OCI-LY7 (cell line): ENCODE measurements around the gene BICC1. TPM values are rescaled to one million over a fixed set of nuclear protein-coding genes. Genes with fewer than 3 reads are reported as not detected.

Experiments used
- BruUV-seq: library from RNA; stranded (reverse); fragments of 400-500 nt; replicated peaks from 2 replicates; lab custom pipeline; 2021; lab: Mats Ljungman, UMichigan
- CTCF ChIA-PET: fragments of 300-600 bp; sonication (Branson Sonifier 250); formaldehyde crosslinking; loops from one replicate; lab custom pipeline; 2022; ENCODE audit warnings: antibody characterized with exemption; ENCODE audit not compliant: unreplicated experiment; lab: Charles Lee
- POLR2A ChIA-PET: fragments of 300-600 bp; sonication (Branson Sonifier 250); formaldehyde crosslinking; loops from one replicate; lab custom pipeline; 2022; ENCODE audit warnings: antibody characterized with exemption; lab: Charles Lee
- DNase-seq: peaks from one replicate; pipeline ENCODE4 v3.0.0-alpha.2; 2015; ENCODE audit warnings: low spot score
- H2AFZ ChIP-seq: fragments of 200-600 bp; sonication (generic), shearing (Covaris generic); 2 replicates; pipeline ENCODE4 v1.6.1; 2014; ENCODE audit warnings: mild to moderate bottlenecking, antibody characterized with exemption, low read length, moderate library complexity
- H3K27ac ChIP-seq: fragments of 200-600 bp; sonication (generic); 2 replicates; pipeline ENCODE4 v1.5.1; 2014; ENCODE audit warnings: mixed run types, low read depth, mild to moderate bottlenecking, moderate library complexity, low read length, inconsistent platforms; ENCODE audit not compliant: poor library complexity, severe bottlenecking
- H3K36me3 ChIP-seq: fragments of 200-600 bp; sonication (generic); 2 replicates; pipeline ENCODE4 v1.6.1; 2014; ENCODE audit warnings: mild to moderate bottlenecking, antibody characterized with exemption, low read length, moderate library complexity, mixed read lengths; ENCODE audit not compliant: insufficient read depth
- H3K4me1 ChIP-seq: fragments of 200-600 bp; sonication (generic); 2 replicates; pipeline ENCODE4 v1.5.1; 2014; ENCODE audit warnings: mild to moderate bottlenecking, low read length; ENCODE audit not compliant: insufficient read depth, poor library complexity, severe bottlenecking
- H3K4me2 ChIP-seq: fragments of 200-600 bp; sonication (generic); 2 replicates; pipeline ENCODE4 v1.6.1; 2014; ENCODE audit warnings: mild to moderate bottlenecking, low read length
- H3K4me3 ChIP-seq: fragments of 200-600 bp; sonication (generic); 2 replicates; pipeline ENCODE4 v1.5.1; 2014; ENCODE audit warnings: mild to moderate bottlenecking, low read depth, low read length; ENCODE audit not compliant: poor library complexity, severe bottlenecking
- H3K79me2 ChIP-seq: fragments of 200-600 bp; sonication (generic); 2 replicates; pipeline ENCODE4 v1.6.1; 2016; ENCODE audit warnings: low read depth, mild to moderate bottlenecking, low read length, moderate library complexity, mixed read lengths; ENCODE audit not compliant: insufficient read depth
- H3K9me2 ChIP-seq: fragments of 200-600 bp; sonication (generic); 2 replicates; pipeline ENCODE4 v1.6.1; 2016; ENCODE audit warnings: mild to moderate bottlenecking, low read length, mixed read lengths; ENCODE audit not compliant: insufficient read depth
- H3K9me3 ChIP-seq: fragments of 200-600 bp; sonication (generic); 2 replicates; pipeline ENCODE4 v1.6.1; 2014; ENCODE audit warnings: mild to moderate bottlenecking, mixed run types, low read length, mixed read lengths
- H4K20me1 ChIP-seq: fragments of 200-600 bp; sonication (generic); 2 replicates; pipeline ENCODE4 v1.6.1; 2014; ENCODE audit warnings: mild to moderate bottlenecking, antibody characterized with exemption, low read length, moderate library complexity, mixed read lengths; ENCODE audit not compliant: insufficient read depth
- CTCF ChIP-seq: fragments of 200-600 bp; sonication (generic); conservative IDR thresholded peaks from 2 replicates; pipeline ENCODE4 v1.5.1; 2014; ENCODE audit warnings: mild to moderate bottlenecking, antibody characterized with exemption, low read length, moderate library complexity, mixed read lengths
- EZH2phosphoT487 ChIP-seq: fragments of 200-600 bp; sonication (generic); IDR thresholded peaks from 2 replicates; pipeline ENCODE4 v1.6.1; 2018; ENCODE audit warnings: low read depth, borderline replicate concordance, mild to moderate bottlenecking, mixed run types, antibody characterized with exemption, low read length, moderate library complexity, mixed read lengths
- intact Hi-C: fragments of 100-400 bp; cut with micrococcal nuclease; formaldehyde crosslinking; loops from one replicate; pipeline ENCODE4 v1.10.0; 2022; ENCODE audit not compliant: unreplicated experiment
- total RNA-seq, 2 experiments: library from RNA; depleted of rRNA in 1 of 2; stranded (reverse); fragments of >200 nt in 1 of 2; shearing (Covaris generic) in 1 of 2; gene quantifications; 2 replicates each; pipeline ENCODE4 v1.2.3, GENCODE V29; 2014 to 2022

The BICC1 gene
- total RNA-seq, 2 experiments from 2014 or later: not detected

- no peak overlapping the region for H3K27ac ChIP-seq
- CTCF ChIA-PET: no interaction called here
- BruUV-seq: no TSS peak
- no peaks in the 10 kb centered on the region for H3K9me3 ChIP-seq
- DNase-seq: no peak
- H3K4me2 ChIP-seq: no peak overlapping the region
- H2AFZ ChIP-seq: no peak overlapping the region; the same call in 1 of the 2 replicates
- no peaks in the 10 kb centered on the region for H3K9me2 ChIP-seq
- H3K79me2 ChIP-seq: no peaks in the 10 kb centered on the region
- no peak overlapping the region for H3K4me3 ChIP-seq
- H3K36me3 ChIP-seq: no peaks in the 10 kb centered on the region
- intact Hi-C loops: no loop called here
- no peak for TF ChIP-seq CTCF
- H4K20me1 ChIP-seq: no peaks in the 10 kb centered on the region
- POLR2A ChIA-PET: no interaction called here
- no peaks in the 10 kb centered on the region for H3K4me1 ChIP-seq
These were observed 108.9 kb downstream of the BICC1 start for GRCh38 chr10:58621379-58622077.

- Histone ChIP-seq H3K4me3 (no peak overlapping the region), H2AFZ (no peak overlapping the region; the same call in 1 of the 2 replicates), H3K4me1 (no peaks in the 10 kb centered on the region), H3K9me2 (no peaks in the 10 kb centered on the region), H3K36me3 (no peaks in the 10 kb centered on the region), H3K4me2 (no peak overlapping the region), H3K9me3 (no peaks in the 10 kb centered on the region), H3K27ac (no peak overlapping the region), H4K20me1 (no peaks in the 10 kb centered on the region), H3K79me2 (no peaks in the 10 kb centered on the region)
- no TSS peak for BruUV-seq
- no peak for DNase-seq
- CTCF ChIA-PET: no interaction called here
- POLR2A ChIA-PET: interaction anchor here (1.6 kb wide), 1 partner anchor 10 kb away, joined by 3 read pairs; no protein-coding TSS in a partner anchor
- TF ChIP-seq EZH2phosphoT487 (no peak), CTCF (no peak)
- intact Hi-C loops: no loop called here
These were observed 109.6 kb downstream of the BICC1 start for GRCh38 chr10:58622246-58622645.

DNA sequence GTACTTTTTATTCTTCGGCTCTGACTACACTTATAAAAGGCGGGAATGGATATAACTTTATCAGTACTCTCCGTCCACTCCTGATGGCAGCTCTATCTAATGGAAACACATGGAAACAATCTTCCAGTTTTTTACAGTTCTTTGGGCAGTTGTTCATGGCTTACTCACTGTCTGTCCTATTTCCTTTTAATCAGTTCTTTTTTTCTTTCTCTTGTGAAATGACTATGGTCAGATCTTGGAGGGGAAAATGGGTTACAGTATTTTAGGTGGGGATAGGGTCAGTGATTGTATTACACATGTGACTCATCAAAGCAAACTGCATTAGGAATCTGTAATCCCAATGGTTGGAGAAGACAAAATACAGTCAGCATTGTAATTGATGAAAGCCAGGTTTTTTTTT lies 112.4 kb downstream of the BICC1 start:
- Histone ChIP-seq H3K9me3 (no peaks in the 10 kb centered on the region), H3K4me2 (no peak overlapping the region), H3K79me2 (no peaks in the 10 kb centered on the region), H3K27ac (no peak overlapping the region), H3K4me3 (no peak overlapping the region), H3K9me2 (no peaks in the 10 kb centered on the region), H3K4me1 (no peaks in the 10 kb centered on the region), H3K36me3 (no peaks in the 10 kb centered on the region), H4K20me1 (no peaks in the 10 kb centered on the region), H2AFZ (no peak overlapping the region)
- ChIA-PET POLR2A (interaction anchor here (0.7 kb wide), 1 partner anchor 79 kb away, joined by 3 read pairs; no protein-coding TSS in a partner anchor), CTCF (no interaction called here)
- no TSS peak for BruUV-seq
- no peak for DNase-seq
- TF ChIP-seq EZH2phosphoT487: no peak
- TF ChIP-seq CTCF: no peak
- intact Hi-C loops: no loop called here
